ENCODE measurements around the gene GRK1.
"Not testable (repeated sequence)": the region's sequence is repeated elsewhere in the genome, so short reads cannot be mapped to it uniquely, and the experiment has no call there.

The GRK1 gene

DNA sequence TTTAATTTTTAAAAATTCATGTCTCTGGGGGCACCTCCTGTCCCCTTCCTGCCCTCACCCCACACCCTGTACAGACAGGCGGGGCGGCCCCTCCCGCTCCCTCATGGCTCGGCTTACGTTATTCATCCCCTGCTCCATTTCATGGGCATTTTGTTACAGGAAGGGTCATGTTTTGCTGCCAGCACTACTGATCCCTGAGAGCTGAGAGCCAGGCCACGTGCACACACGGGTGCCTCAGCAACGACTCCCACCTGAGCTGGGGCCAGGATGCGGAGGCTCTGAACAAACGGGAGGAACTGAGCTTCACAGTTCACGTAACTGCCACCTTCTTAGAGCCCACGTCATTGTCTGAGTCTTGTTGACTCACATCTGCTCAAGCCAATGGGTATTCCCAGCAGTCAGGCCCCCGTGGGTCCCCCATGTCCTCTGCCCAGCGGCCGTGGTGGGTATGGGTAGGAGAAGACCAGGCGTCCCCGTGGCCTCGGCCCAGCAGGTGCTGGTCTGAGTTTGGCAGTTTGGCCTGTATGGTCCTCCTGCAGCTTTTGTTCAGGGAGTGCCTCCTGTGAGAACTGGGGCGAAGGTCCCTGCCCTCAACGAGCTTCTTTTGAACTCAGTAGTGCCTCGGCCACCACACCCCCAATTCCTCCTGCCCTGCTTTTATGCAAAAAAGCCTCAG, 75.6 kb downstream of the GRK1 start:
- H3K4me3 ChIP-seq (ENCODE audit: control insufficient read depth, low read depth, low read length): no peak overlapping the region
- DNase-seq (ENCODE audit: low read depth): peak; percentile 25
- TF ChIP-seq, protein P1, sequence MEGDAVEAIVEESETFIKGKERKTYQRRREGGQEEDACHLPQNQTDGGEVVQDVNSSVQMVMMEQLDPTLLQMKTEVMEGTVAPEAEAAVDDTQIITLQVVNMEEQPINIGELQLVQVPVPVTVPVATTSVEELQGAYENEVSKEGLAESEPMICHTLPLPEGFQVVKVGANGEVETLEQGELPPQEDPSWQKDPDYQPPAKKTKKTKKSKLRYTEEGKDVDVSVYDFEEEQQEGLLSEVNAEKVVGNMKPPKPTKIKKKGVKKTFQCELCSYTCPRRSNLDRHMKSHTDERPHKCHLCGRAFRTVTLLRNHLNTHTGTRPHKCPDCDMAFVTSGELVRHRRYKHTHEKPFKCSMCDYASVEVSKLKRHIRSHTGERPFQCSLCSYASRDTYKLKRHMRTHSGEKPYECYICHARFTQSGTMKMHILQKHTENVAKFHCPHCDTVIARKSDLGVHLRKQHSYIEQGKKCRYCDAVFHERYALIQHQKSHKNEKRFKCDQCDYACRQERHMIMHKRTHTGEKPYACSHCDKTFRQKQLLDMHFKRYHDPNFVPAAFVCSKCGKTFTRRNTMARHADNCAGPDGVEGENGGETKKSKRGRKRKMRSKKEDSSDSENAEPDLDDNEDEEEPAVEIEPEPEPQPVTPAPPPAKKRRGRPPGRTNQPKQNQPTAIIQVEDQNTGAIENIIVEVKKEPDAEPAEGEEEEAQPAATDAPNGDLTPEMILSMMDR (conservative IDR thresholded peaks at IDR 0.05; ENCODE audit: control insufficient read depth, insufficient read depth, low read depth, low read length): no peak

DNA sequence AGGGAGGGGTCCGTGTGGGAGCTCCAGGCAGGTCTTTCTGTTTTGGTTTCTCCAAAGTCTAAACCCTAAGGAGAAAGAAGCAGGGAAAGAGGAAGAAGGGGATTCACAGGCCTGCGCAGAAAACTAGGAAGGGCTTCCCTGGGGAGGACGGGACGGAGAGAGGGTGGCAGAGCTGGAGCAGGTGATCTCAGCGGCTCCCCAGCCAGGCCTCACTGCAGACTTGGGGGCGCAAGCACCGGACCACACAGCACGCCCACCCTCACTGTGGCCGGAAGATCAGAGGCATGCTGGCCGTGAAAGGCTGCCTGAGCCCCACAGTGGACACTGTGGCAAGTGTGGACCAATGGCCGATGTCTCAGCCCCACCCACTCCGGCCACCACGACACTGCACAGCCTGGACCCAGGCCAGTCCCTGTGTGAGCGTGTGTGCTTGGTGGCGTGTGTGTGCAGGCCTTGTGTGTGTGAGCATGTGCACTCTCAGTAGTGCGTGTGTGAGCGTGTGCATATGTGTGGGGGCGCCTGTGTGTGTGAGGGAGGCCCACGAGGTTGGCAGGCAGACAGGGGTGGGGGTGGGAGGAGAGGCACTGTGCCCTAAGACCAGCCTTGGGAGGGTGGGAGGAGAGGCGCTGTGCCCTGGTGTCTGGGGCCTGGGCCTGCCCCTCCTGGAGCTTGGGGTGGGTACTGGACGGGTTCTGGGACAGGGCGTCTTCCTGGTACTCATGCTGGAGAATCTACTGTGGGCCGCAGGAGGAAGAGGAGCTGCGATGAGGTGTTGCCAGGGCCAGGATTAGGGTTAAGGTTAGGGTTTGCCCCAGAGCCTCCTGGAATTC, 76.6 kb downstream of the GRK1 start:
- no peak overlapping the region for H3K4me3 ChIP-seq (ENCODE audit: control insufficient read depth, low read depth, low read length)
- no peak for DNase-seq (ENCODE audit: low read depth)
- TF ChIP-seq, protein P1 (conservative IDR thresholded peaks at IDR 0.05; ENCODE audit: control insufficient read depth, insufficient read depth, low read depth, low read length): no peak

DNA sequence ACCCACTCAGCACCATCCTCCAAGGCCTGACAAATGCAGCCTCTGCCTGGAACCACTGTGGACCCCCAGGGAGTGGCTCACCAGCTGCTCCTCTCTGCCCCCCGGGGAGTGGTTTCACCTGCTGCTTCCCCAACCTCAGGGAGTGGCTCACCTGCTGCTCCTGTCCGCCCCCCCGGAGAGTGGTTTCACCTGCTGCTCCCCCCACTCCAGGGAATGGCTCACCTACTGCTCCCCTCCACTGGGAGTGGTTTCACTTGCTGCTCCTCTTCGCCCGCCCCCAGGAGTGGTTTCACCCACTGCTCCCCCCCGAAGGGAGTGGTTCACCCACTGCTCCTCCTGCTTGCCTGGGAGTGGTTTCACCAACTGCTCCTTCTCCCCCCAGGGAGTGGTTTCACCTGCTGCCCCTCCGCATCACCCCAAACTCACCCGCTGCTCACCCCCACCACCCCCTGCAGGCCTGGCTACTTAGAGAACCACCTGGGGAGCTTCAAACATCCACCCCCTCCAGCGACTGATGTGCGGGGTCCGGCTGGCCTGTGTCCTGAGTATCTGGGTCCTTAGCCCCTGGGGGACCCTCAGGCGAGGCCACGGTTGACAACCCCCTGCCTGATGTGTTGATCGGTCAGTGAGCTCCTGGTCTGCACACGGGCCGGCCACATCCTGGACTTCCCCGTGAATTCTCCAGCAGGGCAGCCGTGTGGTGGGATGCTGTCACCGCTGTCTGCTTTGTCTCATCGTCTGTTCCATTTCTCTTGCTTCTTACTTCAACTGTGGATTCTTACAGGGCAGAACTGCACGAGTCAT, 77.4 kb downstream of the GRK1 start:
- TF ChIP-seq, protein P1 (conservative IDR thresholded peaks at IDR 0.05; ENCODE audit: control insufficient read depth, insufficient read depth, low read depth, low read length): no peak
- H3K4me3 ChIP-seq (ENCODE audit: control insufficient read depth, low read depth, low read length): no peak overlapping the region

DNA sequence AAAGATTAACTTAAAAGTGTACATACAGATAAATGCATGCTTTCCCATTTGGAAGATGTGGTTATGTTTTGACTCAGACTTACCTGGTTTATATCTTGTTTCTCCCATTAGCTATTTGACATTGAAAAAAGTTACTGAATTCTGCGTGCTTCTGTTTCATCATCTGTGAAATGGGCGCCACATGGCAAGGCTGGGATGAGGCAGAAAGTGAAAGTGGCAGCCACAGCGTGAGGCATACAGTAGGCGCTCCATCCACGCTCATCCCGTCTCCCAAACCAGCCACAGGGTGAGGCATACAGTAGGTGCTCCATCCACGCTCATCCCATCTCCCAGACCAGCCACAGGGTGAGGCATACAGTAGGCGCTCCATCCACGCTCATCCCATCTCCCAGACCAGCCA, 78.0 kb downstream of the GRK1 start:
- DNase-seq (ENCODE audit: low read depth): no peak

More for the DNA sequence above, 77.4 kb downstream of the GRK1 start:
- DNase-seq (ENCODE audit: low read depth): no peak

DNA sequence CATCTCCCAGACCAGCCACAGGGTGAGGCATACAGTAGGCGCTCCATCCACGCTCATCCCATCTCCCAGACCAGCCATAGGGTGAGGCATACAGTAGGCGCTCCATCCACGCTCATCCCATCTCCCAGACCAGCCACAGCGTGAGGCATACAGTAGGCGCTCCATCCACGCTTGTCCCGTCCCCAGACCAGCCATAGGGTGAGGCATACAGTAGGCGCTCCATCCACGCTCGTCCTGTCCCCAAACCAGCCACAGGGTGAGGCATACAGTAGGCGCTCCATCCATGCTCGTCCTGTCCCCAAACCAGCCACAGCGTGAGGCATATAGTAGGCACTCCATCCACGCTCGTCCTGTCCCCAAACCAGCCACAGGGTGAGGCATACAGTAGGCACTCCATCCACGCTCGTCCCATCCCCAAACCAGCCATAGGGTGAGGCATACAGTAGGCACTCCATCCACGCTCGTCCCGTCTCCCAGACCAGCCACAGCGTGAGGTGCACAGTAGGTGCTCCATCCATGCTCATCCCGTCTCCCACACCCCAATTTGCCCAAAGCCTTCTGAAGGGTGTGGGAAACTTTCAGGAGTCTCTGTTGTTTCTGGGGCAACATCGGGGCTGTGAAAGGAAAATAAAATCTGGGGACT, 78.6 kb downstream of the GRK1 start:
- not testable (repeated sequence) for H3K4me3 ChIP-seq (ENCODE audit: control insufficient read depth, low read depth, low read length); DNase-seq (ENCODE audit: low read depth)

More for the DNA sequence above, 78.0 kb downstream of the GRK1 start:
- TF ChIP-seq, protein P1 (conservative IDR thresholded peaks at IDR 0.05; ENCODE audit: control insufficient read depth, insufficient read depth, low read depth, low read length): no peak
- no peak overlapping the region for H3K4me3 ChIP-seq (ENCODE audit: control insufficient read depth, low read depth, low read length)

DNA sequence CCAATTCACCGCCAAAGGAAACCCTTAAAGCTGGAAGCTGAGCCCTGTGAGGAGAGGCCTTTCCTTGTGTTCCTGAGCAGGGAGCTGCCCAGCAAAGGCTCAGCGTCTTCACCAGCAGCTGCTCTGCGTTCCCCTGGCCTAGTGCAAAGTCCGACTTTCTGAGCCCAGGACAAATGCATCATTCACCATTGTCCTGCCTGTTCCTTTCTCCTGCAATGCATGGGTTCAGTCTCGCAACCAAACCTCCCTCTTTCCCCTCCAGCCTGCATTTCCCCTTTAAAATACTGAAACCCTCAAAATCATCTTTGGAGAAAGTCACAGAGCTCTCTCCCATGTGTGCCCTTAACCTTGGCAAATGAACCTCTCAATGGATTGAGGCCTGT, 79.1 kb downstream of the GRK1 start:
- H3K4me3 ChIP-seq (ENCODE audit: control insufficient read depth, low read depth, low read length): no peak overlapping the region
- no peak for DNase-seq (ENCODE audit: low read depth)
- TF ChIP-seq, protein P1 (conservative IDR thresholded peaks at IDR 0.05; ENCODE audit: control insufficient read depth, insufficient read depth, low read depth, low read length): no peak

All from fibroblast of mammary gland (primary cell).